CD4-positive, CD25-positive, alpha-beta regulatory T cell (primary cell): Measurements from ENCODE around the gene ANKHD1. TPM values are rescaled to one million over a fixed set of nuclear protein-coding genes. Genes with fewer than 3 reads are reported as not detected.
A peak's percentile ranks its signal among the peaks of the same experiment; 100 is the strongest.
"Not testable (repeated sequence)": the region's sequence is repeated elsewhere in the genome, so short reads cannot be mapped to it uniquely, and the experiment has no call there.

ENCODE experiments used
- ATAC-seq, 2 donors: fragments of 150-1000 bp; cut with Tn5 transposase; one replicate each; pipeline ENCODE4 v1.10.0; 2021; ENCODE audit warnings: low read depth in 2 of 2, moderate number of reproducible peaks in 2 of 2, moderate library complexity in 1 of 2
- DNase-seq, 3 donors: peaks; one replicate each; pipeline versions ENCODE4 v3.0.0 to v3.0.0-alpha.2; 2012 to 2022; ENCODE audit warnings: mixed read lengths in 1 of 3
- H3K27ac ChIP-seq: one replicate; pipeline ENCODE4 v1.7.0; 2013; ENCODE audit warnings: mild to moderate bottlenecking, low read length; ENCODE audit not compliant: insufficient read depth, poor library complexity, severe bottlenecking
- H3K27me3 ChIP-seq: one replicate; pipeline ENCODE4 v1.7.0; 2013; ENCODE audit warnings: low read length; ENCODE audit not compliant: control insufficient read depth, insufficient read depth
- H3K36me3 ChIP-seq: one replicate; pipeline ENCODE4 v1.7.0; 2013; ENCODE audit warnings: mild to moderate bottlenecking, low read length, moderate library complexity; ENCODE audit not compliant: control insufficient read depth, insufficient read depth
- H3K4me1 ChIP-seq: 2 replicates; pipeline ENCODE4 v1.7.0; 2013; ENCODE audit warnings: mild to moderate bottlenecking, low read length; ENCODE audit not compliant: insufficient read depth, control insufficient read depth, poor library complexity, severe bottlenecking
- H3K4me3 ChIP-seq: one replicate; pipeline ENCODE4 v1.7.0; 2013; ENCODE audit warnings: low read depth, mild to moderate bottlenecking, low read length, moderate library complexity
- H3K9me3 ChIP-seq, 2 experiments: 1 replicate in 1 of 2; 2 replicates in 1 of 2; pipeline ENCODE4 v1.7.0; 2013; ENCODE audit warnings: low read length in 2 of 2, mild to moderate bottlenecking in 1 of 2, moderate library complexity in 1 of 2; ENCODE audit not compliant: control insufficient read depth in 2 of 2
- H3K27ac Mint-ChIP-seq, 3 donors: one replicate each; pipeline ENCODE4 v1.8.0; 2020 to 2022; ENCODE audit warnings: mild to moderate bottlenecking in 3 of 3, mixed read lengths in 3 of 3, moderate library complexity in 2 of 3
- H3K27me3 Mint-ChIP-seq: one replicate; pipeline ENCODE4 v1.8.0; 2022; ENCODE audit warnings: mild to moderate bottlenecking, mixed read lengths
- H3K36me3 Mint-ChIP-seq: one replicate; pipeline ENCODE4 v1.8.0; 2020; ENCODE audit warnings: mixed read lengths
- H3K4me1 Mint-ChIP-seq, 4 donors: one replicate each; pipeline ENCODE4 v1.8.0; 2020 to 2022; ENCODE audit warnings: mixed read lengths in 4 of 4, mild to moderate bottlenecking in 1 of 4
- H3K4me3 Mint-ChIP-seq, 4 donors: one replicate each; pipeline ENCODE4 v1.8.0; 2020 to 2022; ENCODE audit warnings: mild to moderate bottlenecking in 4 of 4, mixed read lengths in 4 of 4, moderate library complexity in 3 of 4
- H3K9me3 Mint-ChIP-seq, 7 donors: one replicate each; pipeline ENCODE4 v1.8.0; 2020 to 2022; ENCODE audit warnings: mixed read lengths in 7 of 7, mild to moderate bottlenecking in 3 of 7, moderate library complexity in 2 of 7
- polyA plus RNA-seq, 4 donors: library from polyadenylated mRNA; unstranded; fragments of 300-500 nt; fragmentation: Illumina TruSeq; gene quantifications; one replicate each; pipeline ENCODE4 v1.2.3, GENCODE V29; 2021
- total RNA-seq: library from RNA; stranded (reverse); gene quantifications from one replicate; pipeline ENCODE4 v1.2.3, GENCODE V29; 2022

The ANKHD1 gene
- total and polyA plus RNA-seq, 5 donors from 2014 or later, result 58.2 to 227 (median 69.0) TPM

GRCh38 chr5:140432916-140433315 is 31.3 kb downstream of the ANKHD1 start:
- Mint-ChIP-seq H3K4me1 (peaks cover 29 to 43% (median 35%) of the 10 kb centered on the region in 4 donors), H3K36me3 (peaks cover 11% of the 10 kb centered on the region), H3K4me3 (peak overlapping the region in 2 of 4 donors; percentile 15 to 51), H3K27ac (no peak overlapping the region), H3K27me3 (no peaks in the 10 kb centered on the region), H3K9me3 (peaks cover 0 to 1% (median 0%) of the 10 kb centered on the region in 7 donors)
- Histone ChIP-seq H3K9me3 (no peaks in the 10 kb centered on the region), H3K4me1 (peaks cover 10% of the 10 kb centered on the region), H3K27me3 (no peaks in the 10 kb centered on the region), H3K4me3 (no peak overlapping the region), H3K27ac (no peak overlapping the region), H3K36me3 (peaks cover 26% of the 10 kb centered on the region)
- ATAC-seq (no peak), DNase-seq (no peak)

GRCh38 chr5:140457368-140457767 is 55.7 kb downstream of the ANKHD1 start:
- H3K4me3 Mint-ChIP-seq, H3K27ac ChIP-seq, H3K9me3 Mint-ChIP-seq, H3K4me1 Mint-ChIP-seq, H3K27me3 ChIP-seq, H3K9me3 ChIP-seq, H3K4me1 ChIP-seq, H3K27ac Mint-ChIP-seq, H3K27me3 Mint-ChIP-seq, DNase-seq, H3K4me3 ChIP-seq, ATAC-seq: not testable (repeated sequence)
- peaks cover 50% of the 10 kb centered on the region for H3K36me3 Mint-ChIP-seq
- H3K36me3 ChIP-seq, result peaks cover 36% of the 10 kb centered on the region

GRCh38 chr5:140466981-140467742 is 65.5 kb downstream of the ANKHD1 start:
- H3K9me3 ChIP-seq, result no peaks in the 10 kb centered on the region
- H3K36me3 ChIP-seq, result peaks cover 56% of the 10 kb centered on the region
- H3K4me1 ChIP-seq, result no peaks in the 10 kb centered on the region
- ATAC-seq (no peak), DNase-seq (no peak)
- H3K9me3 Mint-ChIP-seq, result no peaks in the 10 kb centered on the region
- peaks cover 31% of the 10 kb centered on the region for H3K36me3 Mint-ChIP-seq
- no peaks in the 10 kb centered on the region for H3K27me3 ChIP-seq
- H3K27me3 Mint-ChIP-seq, result no peaks in the 10 kb centered on the region
- no peak overlapping the region for H3K27ac Mint-ChIP-seq
- peak overlapping the region; percentile 5 for H3K27ac ChIP-seq
- H3K4me1 Mint-ChIP-seq, result peaks cover 0 to 10% (median 7%) of the 10 kb centered on the region in 4 donors
- no peak overlapping the region for H3K4me3 Mint-ChIP-seq
- no peak overlapping the region for H3K4me3 ChIP-seq

GRCh38 chr5:140468188-140468587 is 66.6 kb downstream of the ANKHD1 start:
- no peak for ATAC-seq
- Mint-ChIP-seq H3K36me3 (peaks cover 29% of the 10 kb centered on the region), H3K4me1 (peaks cover 0 to 10% (median 7%) of the 10 kb centered on the region in 4 donors), H3K4me3 (no peak overlapping the region), H3K27ac (peak overlapping the region in 1 of 3 donors; percentile 59), H3K9me3 (no peaks in the 10 kb centered on the region), H3K27me3 (no peaks in the 10 kb centered on the region)
- DNase-seq, result no peak
- no peak overlapping the region for H3K4me3 ChIP-seq
- H3K36me3 ChIP-seq, result peaks cover 53% of the 10 kb centered on the region
- H3K27ac ChIP-seq, result no peak overlapping the region
- H3K27me3 ChIP-seq, result no peaks in the 10 kb centered on the region
- no peaks in the 10 kb centered on the region for H3K9me3 ChIP-seq
- no peaks in the 10 kb centered on the region for H3K4me1 ChIP-seq

- Mint-ChIP-seq H3K27ac (peak overlapping the region in 1 of 3 donors; percentile 29), H3K4me3 (no peak overlapping the region), H3K27me3 (no peaks in the 10 kb centered on the region), H3K4me1 (peaks cover 0 to 11% (median 7%) of the 10 kb centered on the region in 4 donors), H3K36me3 (peaks cover 29% of the 10 kb centered on the region), H3K9me3 (no peaks in the 10 kb centered on the region)
- H3K27me3 ChIP-seq, result no peaks in the 10 kb centered on the region
- no peak overlapping the region for H3K4me3 ChIP-seq
- no peaks in the 10 kb centered on the region for H3K9me3 ChIP-seq
- DNase-seq (no peak), ATAC-seq (no peak)
- H3K4me1 ChIP-seq, result no peaks in the 10 kb centered on the region
- H3K27ac ChIP-seq, result no peak overlapping the region
- peaks cover 58% of the 10 kb centered on the region for H3K36me3 ChIP-seq
These were observed 67.6 kb downstream of the ANKHD1 start for GRCh38 chr5:140469259-140469658.

GRCh38 chr5:140480310-140481014 is 78.8 kb downstream of the ANKHD1 start:
- H3K27ac ChIP-seq, result no peak overlapping the region
- no peaks in the 10 kb centered on the region for H3K4me1 ChIP-seq
- Mint-ChIP-seq H3K4me1 (peaks cover 0 to 21% (median 4%) of the 10 kb centered on the region in 4 donors), H3K27me3 (no peaks in the 10 kb centered on the region), H3K36me3 (peaks cover 26% of the 10 kb centered on the region), H3K4me3 (no peak overlapping the region), H3K9me3 (no peaks in the 10 kb centered on the region), H3K27ac (no peak overlapping the region)
- DNase-seq, result no peak
- no peak overlapping the region for H3K4me3 ChIP-seq
- H3K36me3 ChIP-seq, result peaks cover 26% of the 10 kb centered on the region
- H3K9me3 ChIP-seq, result no peaks in the 10 kb centered on the region
- H3K27me3 ChIP-seq, result no peaks in the 10 kb centered on the region
- ATAC-seq, result no peak

- Mint-ChIP-seq H3K27me3 (no peaks in the 10 kb centered on the region), H3K9me3 (no peaks in the 10 kb centered on the region), H3K4me1 (peaks cover 0 to 16% (median 4%) of the 10 kb centered on the region in 4 donors), H3K27ac (no peak overlapping the region), H3K36me3 (peaks cover 23% of the 10 kb centered on the region), H3K4me3 (no peak overlapping the region)
- H3K27ac ChIP-seq, result no peak overlapping the region
- H3K4me1 ChIP-seq, result no peaks in the 10 kb centered on the region
- DNase-seq (no peak), ATAC-seq (no peak)
- H3K27me3 ChIP-seq, result no peaks in the 10 kb centered on the region
- no peak overlapping the region for H3K4me3 ChIP-seq
- H3K36me3 ChIP-seq, result peaks cover 35% of the 10 kb centered on the region
- no peaks in the 10 kb centered on the region for H3K9me3 ChIP-seq
These were observed 80.1 kb downstream of the ANKHD1 start for GRCh38 chr5:140481758-140482157.
